Neural cell (in vitro differentiated cells): ENCODE results near the gene SAMD14. TPM values are rescaled to one million over a fixed set of nuclear protein-coding genes. Genes with fewer than 3 reads are reported as not detected.

Source experiments
- H2AFZ ChIP-seq: fragments of 200-600, 300-800 bp; sonication (generic), shearing (Covaris generic); 2 replicates; pipeline ENCODE4 v1.6.0; 2014; ENCODE audit warnings: low read depth, mild to moderate bottlenecking, antibody characterized with exemption, low read length, moderate library complexity
- H3F3A ChIP-seq: fragments of 200-600 bp; shearing (Covaris generic); 2 replicates; pipeline ENCODE4 v1.6.1; 2016; ENCODE audit warnings: mild to moderate bottlenecking, moderate library complexity, mixed read lengths, antibody characterized with exemption, low read length; ENCODE audit not compliant: insufficient read depth, poor library complexity, severe bottlenecking
- H3K27ac ChIP-seq: fragments of 200-600, 300-800 bp; sonication (generic), shearing (Covaris generic); 2 replicates; pipeline ENCODE4 v1.5.1; 2014; ENCODE audit warnings: mild to moderate bottlenecking, low read length, moderate library complexity
- H3K27me3 ChIP-seq: fragments of 300-800, 200-600 bp; sonication (generic), shearing (Covaris generic); 2 replicates; pipeline ENCODE4 v1.6.0; 2014; ENCODE audit warnings: mild to moderate bottlenecking, low read depth, low read length, moderate library complexity; ENCODE audit not compliant: insufficient read depth
- H3K36me3 ChIP-seq: fragments of 300-800, 200-600 bp; sonication (generic), shearing (Covaris generic); 2 replicates; pipeline ENCODE4 v1.5.1; 2014; ENCODE audit warnings: mild to moderate bottlenecking, antibody characterized with exemption, low read length, moderate library complexity; ENCODE audit not compliant: insufficient read depth
- H3K4me2 ChIP-seq: fragments of 300-800, 200-600 bp; sonication (generic), shearing (Covaris generic); 2 replicates; pipeline ENCODE4 v1.6.0; 2014; ENCODE audit warnings: mild to moderate bottlenecking, low read length
- H3K4me3 ChIP-seq: fragments of 300-800, 200-600 bp; sonication (generic), shearing (Covaris generic); 2 replicates; pipeline ENCODE4 v1.5.1; 2014; ENCODE audit warnings: mild to moderate bottlenecking, low read length, moderate library complexity
- H3K79me2 ChIP-seq: fragments of 200-600 bp; shearing (Covaris generic); replicated peaks from 2 replicates; pipeline ENCODE4 v1.6.0; 2014; ENCODE audit warnings: mild to moderate bottlenecking, low read length, moderate library complexity; ENCODE audit not compliant: insufficient read depth
- H3K9ac ChIP-seq: fragments of 300-800, 200-600 bp; sonication (generic), shearing (Covaris generic); 2 replicates; pipeline ENCODE4 v1.6.1; 2016; ENCODE audit warnings: mild to moderate bottlenecking, low read length, mixed read lengths
- H3K9me2 ChIP-seq: fragments of 200-600 bp; shearing (Covaris generic); 2 replicates; pipeline ENCODE4 v1.6.1; 2016; ENCODE audit warnings: mild to moderate bottlenecking, low read length, mixed read lengths; ENCODE audit not compliant: insufficient read depth
- H3K9me3 ChIP-seq: fragments of 200-600, 300-800 bp; sonication (generic), shearing (Covaris generic); 2 replicates; pipeline ENCODE4 v1.6.1; 2016; ENCODE audit warnings: mild to moderate bottlenecking, mixed run types, low read length, moderate library complexity, mixed read lengths
- H4K20me1 ChIP-seq: fragments of 200-600 bp; shearing (Covaris generic); 2 replicates; pipeline ENCODE4 v1.6.1; 2016; ENCODE audit warnings: mild to moderate bottlenecking, mixed run types; ENCODE audit not compliant: insufficient read depth
- CTCF ChIP-seq: fragments of 450-650 bp; IDR thresholded peaks from 2 replicates; pipeline ENCODE4 v1.5.1; 2014; ENCODE audit warnings: antibody characterized with exemption, mild to moderate bottlenecking, moderate library complexity; ENCODE audit not compliant: poor library complexity, severe bottlenecking
- EP300 ChIP-seq: fragments of 450-650 bp; conservative IDR thresholded peaks from 2 replicates; pipeline ENCODE4 v1.6.1; 2014; ENCODE audit warnings: antibody characterized with exemption, mild to moderate bottlenecking, moderate library complexity; ENCODE audit not compliant: poor library complexity, severe bottlenecking
- EZH2 ChIP-seq: fragments of 200-600, 300-800 bp; shearing (Covaris generic), sonication (generic); IDR thresholded peaks from 2 replicates; pipeline ENCODE4 v1.6.1; 2014; ENCODE audit warnings: antibody characterized with exemption, low read length, borderline replicate concordance, mild to moderate bottlenecking; ENCODE audit not compliant: insufficient read depth, poor library complexity, severe bottlenecking
- MXI1 ChIP-seq: fragments of 450-650 bp; conservative IDR thresholded peaks from 2 replicates; pipeline ENCODE4 v1.6.1; 2014; ENCODE audit warnings: antibody characterized with exemption, mild to moderate bottlenecking; ENCODE audit not compliant: poor library complexity, severe bottlenecking
- POLR2AphosphoS5 ChIP-seq: IDR thresholded peaks from 2 replicates; pipeline ENCODE4 v1.6.1; 2012
- RAD21 ChIP-seq: fragments of 450-650 bp; conservative IDR thresholded peaks from 2 replicates; pipeline ENCODE4 v1.6.1; 2014; ENCODE audit warnings: antibody characterized with exemption, mild to moderate bottlenecking, moderate library complexity
- SMC3 ChIP-seq: fragments of 450-650 bp; conservative IDR thresholded peaks from 2 replicates; pipeline ENCODE4 v1.6.1; 2014; ENCODE audit warnings: antibody characterized with exemption, mild to moderate bottlenecking, moderate library complexity; ENCODE audit not compliant: poor library complexity
- TAF1 ChIP-seq: IDR thresholded peaks from 2 replicates; pipeline ENCODE4 v1.6.1; 2012; ENCODE audit warnings: low read depth
- polyA plus RNA-seq: library from polyadenylated mRNA; depleted of rRNA; stranded (reverse); fragments of >200 nt; gene quantifications from 2 replicates; pipeline ENCODE4 v1.2.3, GENCODE V29; 2014
- TF ChIP-seq, protein P1 (sequence below): IDR thresholded peaks from 2 replicates; pipeline ENCODE4 v1.6.1; 2012; ENCODE audit warnings: borderline replicate concordance

The SAMD14 gene
- polyA plus RNA-seq, 1 donor from 2014 or later: 105 TPM

DNA sequence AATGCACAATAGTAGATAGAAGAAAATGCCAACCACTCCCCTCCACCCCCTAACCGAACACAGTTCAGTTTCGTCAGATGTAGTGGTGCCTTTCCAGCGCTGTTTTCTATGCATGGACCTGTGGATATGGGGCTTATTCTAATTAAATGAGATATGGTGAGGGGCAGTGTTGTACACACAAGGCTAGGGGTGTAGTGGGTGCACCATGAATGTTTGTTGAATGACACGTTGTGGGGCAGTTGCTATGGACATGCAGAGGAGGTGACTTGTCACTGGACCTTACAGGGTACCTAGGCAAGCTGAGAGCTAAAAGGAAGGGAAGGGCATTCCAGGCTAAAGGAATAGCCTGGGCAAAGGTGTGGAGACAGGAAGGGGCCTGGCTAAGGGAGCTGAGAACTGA, 31.4 kb downstream of the SAMD14 start:
- H4K20me1 ChIP-seq: no peaks in the 10 kb centered on the region
- no peaks in the 10 kb centered on the region for H3K36me3 ChIP-seq
- H3K27me3 ChIP-seq: no peaks in the 10 kb centered on the region
- no peak for TF ChIP-seq POLR2AphosphoS5
- TF ChIP-seq EZH2: no peak
- TF ChIP-seq MXI1: no peak
- TF ChIP-seq RAD21: no peak
- TF ChIP-seq SMC3: no peak
- TF ChIP-seq, protein P1, sequence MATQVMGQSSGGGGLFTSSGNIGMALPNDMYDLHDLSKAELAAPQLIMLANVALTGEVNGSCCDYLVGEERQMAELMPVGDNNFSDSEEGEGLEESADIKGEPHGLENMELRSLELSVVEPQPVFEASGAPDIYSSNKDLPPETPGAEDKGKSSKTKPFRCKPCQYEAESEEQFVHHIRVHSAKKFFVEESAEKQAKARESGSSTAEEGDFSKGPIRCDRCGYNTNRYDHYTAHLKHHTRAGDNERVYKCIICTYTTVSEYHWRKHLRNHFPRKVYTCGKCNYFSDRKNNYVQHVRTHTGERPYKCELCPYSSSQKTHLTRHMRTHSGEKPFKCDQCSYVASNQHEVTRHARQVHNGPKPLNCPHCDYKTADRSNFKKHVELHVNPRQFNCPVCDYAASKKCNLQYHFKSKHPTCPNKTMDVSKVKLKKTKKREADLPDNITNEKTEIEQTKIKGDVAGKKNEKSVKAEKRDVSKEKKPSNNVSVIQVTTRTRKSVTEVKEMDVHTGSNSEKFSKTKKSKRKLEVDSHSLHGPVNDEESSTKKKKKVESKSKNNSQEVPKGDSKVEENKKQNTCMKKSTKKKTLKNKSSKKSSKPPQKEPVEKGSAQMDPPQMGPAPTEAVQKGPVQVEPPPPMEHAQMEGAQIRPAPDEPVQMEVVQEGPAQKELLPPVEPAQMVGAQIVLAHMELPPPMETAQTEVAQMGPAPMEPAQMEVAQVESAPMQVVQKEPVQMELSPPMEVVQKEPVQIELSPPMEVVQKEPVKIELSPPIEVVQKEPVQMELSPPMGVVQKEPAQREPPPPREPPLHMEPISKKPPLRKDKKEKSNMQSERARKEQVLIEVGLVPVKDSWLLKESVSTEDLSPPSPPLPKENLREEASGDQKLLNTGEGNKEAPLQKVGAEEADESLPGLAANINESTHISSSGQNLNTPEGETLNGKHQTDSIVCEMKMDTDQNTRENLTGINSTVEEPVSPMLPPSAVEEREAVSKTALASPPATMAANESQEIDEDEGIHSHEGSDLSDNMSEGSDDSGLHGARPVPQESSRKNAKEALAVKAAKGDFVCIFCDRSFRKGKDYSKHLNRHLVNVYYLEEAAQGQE: no peak
- TF ChIP-seq TAF1: no peak
- TF ChIP-seq CTCF: no peak
- no peak for TF ChIP-seq EP300
- no peaks in the 10 kb centered on the region for H3K9me2 ChIP-seq
- no peak overlapping the region for H2AFZ ChIP-seq
- no peaks in the 10 kb centered on the region for H3K9me3 ChIP-seq
- peaks cover 9% of the 10 kb centered on the region for H3K79me2 ChIP-seq
- no peak overlapping the region for H3K4me2 ChIP-seq
- no peak overlapping the region for H3K4me3 ChIP-seq
- no peaks in the 10 kb centered on the region for H3F3A ChIP-seq
- H3K9ac ChIP-seq: no peak overlapping the region
- no peak overlapping the region for H3K27ac ChIP-seq

GRCh38 chr17:50097926-50098325, 32.0 kb downstream of the SAMD14 start:
- no peak overlapping the region for H3K27ac ChIP-seq
- H3K79me2 ChIP-seq: peaks cover 9% of the 10 kb centered on the region
- H3K27me3 ChIP-seq: no peaks in the 10 kb centered on the region
- no peak overlapping the region for H3K9ac ChIP-seq
- no peaks in the 10 kb centered on the region for H3F3A ChIP-seq
- no peaks in the 10 kb centered on the region for H3K36me3 ChIP-seq
- H3K4me3 ChIP-seq: no peak overlapping the region
- H2AFZ ChIP-seq: no peak overlapping the region
- H4K20me1 ChIP-seq: no peaks in the 10 kb centered on the region
- H3K4me2 ChIP-seq: no peak overlapping the region
- TF ChIP-seq POLR2AphosphoS5: no peak
- TF ChIP-seq, protein P1: no peak
- H3K9me2 ChIP-seq: no peaks in the 10 kb centered on the region
- no peaks in the 10 kb centered on the region for H3K9me3 ChIP-seq
